Aorta (tissue), 5 donors: Measurements from ENCODE around the gene MYO1E. TPM values are rescaled to one million over a fixed set of nuclear protein-coding genes. Genes with fewer than 3 reads are reported as not detected.

ENCODE experiments used
- ATAC-seq: fragments of 200-7000 bp; cut with Tn5 transposase; one replicate; pipeline ENCODE4 v1.9.1; 2022; ENCODE audit warnings: moderate library complexity; ENCODE audit not compliant: low FRiP score
- DNase-seq, 2 donors: peaks; one replicate each; pipeline ENCODE4 v3.0.0-alpha.2; 2020
- H3K27ac ChIP-seq, 2 donors: one replicate each; pipeline ENCODE4 v1.5.1; 2013; ENCODE audit warnings: low read length in 2 of 2, mild to moderate bottlenecking in 2 of 2, moderate library complexity in 2 of 2, control low read depth in 1 of 2, inconsistent platforms in 1 of 2, low read depth in 1 of 2
- H3K27me3 ChIP-seq, 2 donors: one replicate each; pipeline ENCODE4 v1.6.1; 2013; ENCODE audit warnings: control low read depth in 1 of 2, low read length in 1 of 2, mild to moderate bottlenecking in 1 of 2, moderate library complexity in 1 of 2; ENCODE audit not compliant: insufficient read depth in 2 of 2, control insufficient read depth in 1 of 2
- H3K36me3 ChIP-seq, 2 donors: one replicate each; pipeline ENCODE4 v1.6.1; 2013; ENCODE audit warnings: control low read depth in 1 of 2, low read length in 1 of 2, mild to moderate bottlenecking in 1 of 2; ENCODE audit not compliant: insufficient read depth in 2 of 2, control insufficient read depth in 1 of 2
- H3K4me1 ChIP-seq, 2 donors: one replicate each; pipeline ENCODE4 v1.6.1; 2013; ENCODE audit warnings: low read length in 2 of 2, control low read depth in 1 of 2, mild to moderate bottlenecking in 1 of 2, moderate library complexity in 1 of 2; ENCODE audit not compliant: insufficient read depth in 2 of 2, control insufficient read depth in 1 of 2
- H3K4me3 ChIP-seq, 2 donors: one replicate each; pipeline ENCODE4 v1.5.1; 2013; ENCODE audit warnings: low read length in 2 of 2, control low read depth in 1 of 2, mild to moderate bottlenecking in 1 of 2
- H3K9me3 ChIP-seq: one replicate; pipeline ENCODE4 v1.6.1; 2013; ENCODE audit warnings: mild to moderate bottlenecking, low read length; ENCODE audit not compliant: control insufficient read depth
- WGBS, 2 donors: extraction: QIAGEN DNeasy Blood & Tissue Kit; methylation state at CpG; one replicate each; pipeline ENCODE4 v1.1.7; 2013; 5-methylcytosine and 5-hydroxymethylcytosine counted together
- intact Hi-C, 2 donors: fragments of 100-400 bp; cut with DNase I; formaldehyde crosslinking; loops; one replicate each; pipeline versions ENCODE4 v1.14.2 to v1.15.0; 2022
- polyA plus RNA-seq, 2 donors: library from polyadenylated mRNA; stranded (reverse); fragments of 200-250 nt; gene quantifications; one replicate each; pipeline ENCODE4 v1.2.3, GENCODE V29; 2013
- total RNA-seq, 2 donors: library from RNA; stranded (reverse); fragmentation: NEBNext Ultra II Directional; extraction: Animal tissue kit (Norgen Biotek cat#: 25700); gene quantifications; one replicate each; pipeline ENCODE4 v1.2.1, GENCODE V29; 2021
- donor health status: healthy with polysubstance abuse.
- donor health status: Bipolar disorder and iron deficiency.
- donor health status: DM: no; HTN: no; CAD: no.
- donor health status: DM: no; HTN: no; CAD: no.
- donor health status: DM: yes; HTN: yes; CAD: no.

The MYO1E gene
- total and polyA plus RNA-seq, 4 donors, result 44.6 to 225 (median 105) TPM

- WGBS, 2 donors, result 69 to 82% methylated on average over 4 of the region's 4 CpGs
- intact Hi-C loops, result no loop called here
- H3K4me3 ChIP-seq, result no peak overlapping the region
- H3K27me3 ChIP-seq, result no peaks in the 10 kb centered on the region
- H3K27ac ChIP-seq, result no peak overlapping the region
- H3K4me1 ChIP-seq, result peaks cover 5 to 10% of the 10 kb centered on the region in 2 donors
- ATAC-seq (no peak), DNase-seq (no peak)
- H3K36me3 ChIP-seq, result no peaks in the 10 kb centered on the region
- H3K9me3 ChIP-seq, result no peaks in the 10 kb centered on the region
Observed at GRCh38 chr15:59329091-59329490, 43.6 kb downstream of the MYO1E start.

GRCh38 chr15:59327942-59328341 is 44.7 kb downstream of the MYO1E start:
- no peak overlapping the region for H3K4me3 ChIP-seq
- peaks cover 5 to 10% of the 10 kb centered on the region in 2 donors for H3K4me1 ChIP-seq
- H3K27me3 ChIP-seq, result no peaks in the 10 kb centered on the region
- DNase-seq (no peak), ATAC-seq (peak; percentile 19)
- 85 to 92% methylated on average over 3 of the region's 3 CpGs for WGBS, 2 donors
- H3K9me3 ChIP-seq, result no peaks in the 10 kb centered on the region
- H3K36me3 ChIP-seq, result no peaks in the 10 kb centered on the region
- H3K27ac ChIP-seq, result peak overlapping the region in 1 of 2 donors; percentile 10
- intact Hi-C loops, result no loop called here

- DNase-seq (no peak), ATAC-seq (no peak)
- intact Hi-C loops, result no loop called here
- Histone ChIP-seq H3K4me1 (peaks cover 5 to 10% of the 10 kb centered on the region in 2 donors), H3K36me3 (no peaks in the 10 kb centered on the region), H3K9me3 (no peaks in the 10 kb centered on the region), H3K27ac (no peak overlapping the region), H3K27me3 (no peaks in the 10 kb centered on the region), H3K4me3 (no peak overlapping the region)
- 78 to 90% methylated on average over 6 of the region's 6 CpGs for WGBS, 2 donors
Observed at GRCh38 chr15:59326856-59327255, 45.8 kb downstream of the MYO1E start.

GRCh38 chr15:59322056-59322759 is 50.5 kb downstream of the MYO1E start:
- Histone ChIP-seq H3K9me3 (no peaks in the 10 kb centered on the region), H3K27me3 (no peaks in the 10 kb centered on the region), H3K4me3 (no peak overlapping the region), H3K4me1 (peaks cover 2 to 5% of the 10 kb centered on the region in 2 donors), H3K36me3 (no peaks in the 10 kb centered on the region), H3K27ac (no peak overlapping the region)
- ATAC-seq (no peak), DNase-seq (no peak)
- 90 to 92% methylated on average over 2 of the region's 2 CpGs for WGBS, 2 donors
- intact Hi-C loops, result no loop called here

DNA sequence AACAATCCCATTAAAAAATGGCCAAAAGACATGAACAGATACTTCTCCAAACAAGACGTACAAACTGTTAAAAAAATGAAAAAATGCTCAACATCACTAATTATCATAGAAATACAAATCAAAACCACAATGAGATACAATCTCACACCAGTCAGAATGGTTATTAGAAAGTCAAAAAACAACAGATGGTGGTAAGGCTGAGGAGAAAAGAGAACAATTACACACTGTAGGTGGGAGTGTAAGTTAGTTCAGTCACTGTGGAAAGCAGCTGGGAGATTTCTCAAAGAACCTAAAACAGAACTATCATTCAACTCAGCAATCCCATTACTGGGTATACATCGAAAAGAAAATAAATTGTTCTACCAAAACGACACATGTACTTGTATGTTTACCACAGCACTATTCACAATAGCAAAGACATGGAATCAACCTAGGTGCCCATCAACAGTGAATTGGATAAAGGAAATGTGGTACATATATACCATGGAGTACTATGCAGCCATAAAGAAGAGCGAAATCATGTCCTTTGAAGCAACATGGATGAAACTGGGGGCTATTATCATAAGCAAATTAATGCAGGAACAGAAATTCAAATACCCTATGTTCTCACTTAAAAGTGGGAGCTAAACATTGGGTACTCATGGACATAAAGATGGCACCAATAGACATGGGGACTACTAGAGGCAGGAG is 51.5 kb downstream of the MYO1E start:
- Histone ChIP-seq H3K27me3 (no peaks in the 10 kb centered on the region), H3K36me3 (no peaks in the 10 kb centered on the region), H3K9me3 (no peaks in the 10 kb centered on the region), H3K27ac (no peak overlapping the region), H3K4me1 (peaks cover 5 to 8% of the 10 kb centered on the region in 2 donors), H3K4me3 (no peak overlapping the region)
- intact Hi-C loops, result no loop called here
- DNase-seq (no peak), ATAC-seq (no peak)
- 96 to 97% methylated on average over 4 of the region's 4 CpGs for WGBS, 2 donors

GRCh38 chr15:59317211-59317610 is 55.5 kb downstream of the MYO1E start:
- Histone ChIP-seq H3K4me3 (no peak overlapping the region), H3K27ac (peak overlapping the region in 1 of 2 donors; percentile 50), H3K27me3 (no peaks in the 10 kb centered on the region), H3K36me3 (no peaks in the 10 kb centered on the region), H3K9me3 (no peaks in the 10 kb centered on the region), H3K4me1 (peaks cover 9 to 17% of the 10 kb centered on the region in 2 donors)
- DNase-seq (no peak), ATAC-seq (no peak)
- intact Hi-C loops, result no loop called here
- WGBS, 2 donors, result 95 to 100% methylated on average over 1 of the region's 1 CpG

DNA sequence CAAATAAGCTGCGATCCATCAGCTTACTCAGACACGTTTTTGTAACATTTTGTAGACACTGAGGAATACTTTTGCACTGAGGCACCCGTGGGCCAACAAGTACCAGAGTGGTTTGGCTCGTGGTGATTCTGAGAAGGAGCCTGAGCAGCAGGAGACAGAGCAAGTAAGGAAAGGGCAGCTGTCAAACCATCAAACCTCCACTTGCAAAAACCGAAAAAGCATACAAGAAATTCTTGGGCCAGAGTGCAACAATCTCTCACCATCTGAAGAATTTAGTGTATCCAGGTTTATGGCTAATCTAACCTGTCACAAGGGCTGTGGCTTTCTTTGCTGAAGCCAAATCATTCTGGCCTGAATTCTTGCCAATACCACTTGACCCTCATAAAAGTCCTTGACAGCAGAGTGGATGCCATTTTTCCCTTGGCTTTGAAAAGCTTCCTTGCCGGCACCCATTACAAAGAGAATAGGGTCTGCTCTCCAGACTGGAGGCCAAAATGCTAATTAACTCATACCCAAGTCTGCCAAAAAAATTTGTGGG is 56.7 kb downstream of the MYO1E start:
- ATAC-seq, result no peak
- WGBS, 2 donors, result 3 to 6% methylated on average over 6 of the region's 6 CpGs
- H3K36me3 ChIP-seq, result no peaks in the 10 kb centered on the region
- intact Hi-C loops, result no loop called here
- no peaks in the 10 kb centered on the region for H3K27me3 ChIP-seq
- no peaks in the 10 kb centered on the region for H3K9me3 ChIP-seq
- no peak overlapping the region for H3K4me3 ChIP-seq
- peaks cover 8 to 17% of the 10 kb centered on the region in 2 donors for H3K4me1 ChIP-seq
- DNase-seq, result no peak
- H3K27ac ChIP-seq, result peak overlapping the region; percentile 74 to 79

DNA sequence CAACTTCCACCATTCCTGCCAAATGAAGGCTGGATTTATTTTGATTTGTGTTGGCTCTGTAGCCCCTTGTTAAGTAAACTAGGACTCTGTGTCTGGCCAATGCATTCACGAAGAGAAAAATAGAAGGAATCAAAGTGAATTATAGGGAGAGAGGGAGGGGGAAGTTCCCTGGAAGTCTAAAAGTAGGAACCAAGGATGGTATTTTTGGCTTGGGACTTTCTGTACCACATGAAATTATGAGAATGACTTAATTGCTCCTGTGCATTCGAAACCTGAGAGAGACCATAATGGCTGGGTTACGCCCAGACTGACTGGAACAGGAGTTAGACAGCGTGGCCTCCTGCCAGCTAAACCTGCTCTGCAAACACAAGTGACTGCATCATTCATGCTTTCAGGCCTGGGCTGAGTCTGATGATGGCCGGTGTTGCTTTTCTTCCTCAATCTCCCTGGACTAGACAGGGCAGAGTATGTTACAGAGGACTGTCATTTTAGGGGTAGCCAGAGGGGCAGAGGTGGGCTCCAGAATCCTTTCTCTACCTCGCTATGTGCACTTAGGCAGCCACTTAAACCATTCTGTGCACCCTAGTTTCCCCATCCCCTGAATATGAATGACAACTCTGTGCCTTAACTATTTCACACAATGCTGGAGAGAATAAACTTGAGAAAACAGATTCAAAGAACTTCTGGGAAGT is 58.9 kb downstream of the MYO1E start:
- 4 to 7% methylated on average over 6 of the region's 6 CpGs for WGBS, 2 donors
- intact Hi-C loops, result loop anchor here (5.0 kb wide), 2 partner anchors 59 to 141 kb away; partner anchors contain the start of gene MYO1E (in 2 of the 2)
- H3K4me1 ChIP-seq, result peaks cover 8 to 17% of the 10 kb centered on the region in 2 donors
- H3K9me3 ChIP-seq, result no peaks in the 10 kb centered on the region
- H3K27me3 ChIP-seq, result no peaks in the 10 kb centered on the region
- peak overlapping the region; percentile 91 to 96 for H3K27ac ChIP-seq
- ATAC-seq (peak; percentile 89), DNase-seq (peak; percentile 94 to 96)
- no peak overlapping the region for H3K4me3 ChIP-seq
- H3K36me3 ChIP-seq, result no peaks in the 10 kb centered on the region
